NCI-H345 treated with DMSO at 0.1 percent for 48 hours (cell line): Measurements from ENCODE around the gene NCOR1.
A peak's percentile ranks its signal among the peaks of the same experiment; 100 is the strongest.
"Not testable (repeated sequence)": the region's sequence is repeated elsewhere in the genome, so short reads cannot be mapped to it uniquely, and the experiment has no call there.

Experiments
- DNase-seq: peaks from one replicate; lab custom pipeline; 2025; ENCODE audit not compliant: unreplicated experiment; lab: John Stamatoyannopoulos, UW

Gene NCOR1

GRCh38 chr17:16215965-16216316 is 607 bp upstream of the NCOR1 start:
- no peak for DNase-seq

GRCh38 chr17:16215002-16215272 is 397 bp downstream of the NCOR1 start:
- no peak for DNase-seq

GRCh38 chr17:16214190-16215001 is 938 bp downstream of the NCOR1 start:
- peak; percentile 19 for DNase-seq

- no peak for DNase-seq
Measured at GRCh38 chr17:16212793-16213192, 2.5 kb downstream of the NCOR1 start.

GRCh38 chr17:16211590-16211989 is 3.7 kb downstream of the NCOR1 start:
- DNase-seq, result no peak

- DNase-seq, result not testable (repeated sequence)
Measured at GRCh38 chr17:16204763-16205162, 10.6 kb downstream of the NCOR1 start.

GRCh38 chr17:16202554-16203500 is 12.5 kb downstream of the NCOR1 start:
- not testable (repeated sequence) for DNase-seq

GRCh38 chr17:16201693-16202131 is 13.6 kb downstream of the NCOR1 start:
- DNase-seq, result not testable (repeated sequence)

GRCh38 chr17:16199093-16199492 is 16.2 kb downstream of the NCOR1 start:
- no peak for DNase-seq

- DNase-seq, result no peak
Measured at GRCh38 chr17:16197276-16197675, 18.1 kb downstream of the NCOR1 start.

- DNase-seq, result not testable (repeated sequence)
Measured at GRCh38 chr17:16194307-16194835, 21.0 kb downstream of the NCOR1 start.

GRCh38 chr17:16191604-16192003 is 23.7 kb downstream of the NCOR1 start:
- no peak for DNase-seq

GRCh38 chr17:16190703-16191360 is 24.5 kb downstream of the NCOR1 start:
- DNase-seq, result no peak

GRCh38 chr17:16189791-16190348 is 25.5 kb downstream of the NCOR1 start:
- DNase-seq, result no peak

GRCh38 chr17:16187642-16188041 is 27.7 kb downstream of the NCOR1 start:
- no peak for DNase-seq

- no peak for DNase-seq
Measured at GRCh38 chr17:16181581-16181980, 33.8 kb downstream of the NCOR1 start.

- DNase-seq, result no peak
Measured at GRCh38 chr17:16178836-16179235, 36.5 kb downstream of the NCOR1 start.

- peak; percentile 12 for DNase-seq
Measured at GRCh38 chr17:16171613-16172012, 43.7 kb downstream of the NCOR1 start.

GRCh38 chr17:16166766-16167165 is 48.6 kb downstream of the NCOR1 start:
- DNase-seq, result not testable (repeated sequence)

GRCh38 chr17:16158714-16159113 is 56.6 kb downstream of the NCOR1 start:
- DNase-seq, result no peak

GRCh38 chr17:16155536-16155935 is 59.8 kb downstream of the NCOR1 start:
- DNase-seq, result no peak
